ENCODE measurements around the gene TOM1L1.

TOM1L1 gene

DNA sequence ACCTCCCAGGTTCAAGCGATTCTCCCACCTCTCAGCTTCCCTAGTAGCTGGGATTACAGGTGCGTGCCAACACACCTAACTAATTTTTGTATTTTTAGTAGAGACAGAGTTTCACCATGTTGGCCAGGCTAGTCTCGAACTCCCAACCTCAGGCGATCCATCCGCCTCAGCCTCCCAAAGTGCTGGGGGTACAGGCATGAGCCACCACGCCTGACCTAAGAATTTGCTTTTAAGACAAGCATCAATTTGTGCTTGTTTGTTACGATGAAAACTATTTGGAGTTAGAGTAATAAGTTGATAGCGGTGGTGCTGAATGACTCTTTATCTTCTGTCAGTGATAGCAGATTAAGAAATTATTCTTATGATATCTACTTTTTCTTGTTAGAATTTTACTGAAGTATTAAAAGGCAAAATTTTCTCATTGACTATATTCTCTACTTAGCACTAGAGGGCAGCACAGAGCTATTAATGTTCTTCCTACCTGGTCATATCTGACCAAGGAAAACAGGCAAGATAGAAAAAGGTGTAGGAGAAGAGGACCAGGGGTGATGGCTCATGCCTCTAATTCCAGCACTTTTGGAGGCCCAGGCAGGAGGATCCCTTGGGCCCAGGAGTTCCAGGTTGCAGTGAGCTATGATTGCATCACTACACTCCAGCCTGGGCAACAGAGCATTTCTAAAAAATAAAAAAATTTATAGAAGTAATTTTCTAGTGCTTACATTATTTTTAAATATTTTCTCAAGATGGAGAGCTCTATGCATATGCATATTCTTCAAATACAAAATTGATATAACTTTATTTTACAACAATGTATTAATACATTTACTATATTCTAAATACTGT is 92.4 kb downstream of the TOM1L1 start:
- DNase-seq (ENCODE audit: low read depth) = peak; percentile 17

DNA sequence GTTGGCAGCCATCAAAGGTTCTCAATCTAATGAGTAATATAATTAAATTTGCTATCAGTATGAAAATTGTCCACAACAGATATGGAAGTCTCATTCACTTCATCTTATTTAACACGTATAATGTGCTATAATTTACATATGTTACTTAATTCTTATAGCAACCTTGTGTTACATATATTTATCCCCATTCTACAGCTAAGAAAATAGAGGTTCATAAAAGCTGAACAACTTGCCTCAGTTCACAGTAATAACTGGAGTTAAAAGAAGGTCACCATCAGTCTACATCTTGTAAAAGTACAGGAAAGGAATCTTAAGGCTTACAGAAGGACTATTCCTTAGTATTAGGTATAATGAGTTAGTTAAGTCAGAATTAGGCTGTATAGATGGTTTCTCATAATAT is 95.8 kb downstream of the TOM1L1 start:
- DNase-seq (ENCODE audit: low read depth) = no peak

DNA sequence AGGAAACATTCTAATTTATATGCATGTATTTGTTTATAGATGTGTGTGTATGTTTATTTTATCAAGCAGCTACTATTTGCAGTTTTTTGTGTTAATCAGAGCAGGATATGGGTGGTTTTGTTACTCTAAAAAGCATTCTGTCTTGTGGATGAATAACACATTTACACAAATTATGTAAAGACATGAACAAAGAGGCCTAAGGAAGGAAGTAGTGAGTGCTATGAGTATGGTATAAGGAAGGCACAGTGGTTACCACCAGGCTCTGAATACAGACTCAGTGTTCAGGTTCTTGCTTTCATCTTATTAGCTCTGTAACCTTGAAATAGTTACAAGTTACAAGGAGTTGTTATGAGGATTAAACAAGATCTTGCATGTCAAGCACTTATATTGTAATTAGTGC is 101.8 kb downstream of the TOM1L1 start:
- DNase-seq (ENCODE audit: low read depth) = no peak

DNA sequence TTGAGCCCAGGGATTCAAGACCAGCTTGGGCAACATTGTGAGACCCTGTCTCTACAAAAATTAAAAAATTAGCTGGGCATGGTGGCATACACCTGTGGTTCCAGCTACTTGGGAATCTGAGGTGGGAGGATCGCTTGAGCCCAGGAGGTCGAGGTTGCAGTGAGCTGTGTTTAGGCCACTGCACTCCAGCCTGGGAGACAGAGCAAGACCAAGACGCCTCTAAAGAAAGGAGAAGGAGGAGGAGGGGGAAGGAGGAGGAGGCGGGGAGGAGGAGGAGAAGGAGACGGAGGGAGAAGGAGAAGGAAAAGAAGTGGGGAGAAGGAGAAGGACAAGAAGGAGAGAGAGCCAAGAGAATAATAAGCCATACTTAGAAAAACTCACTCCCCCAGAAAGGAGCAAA is 103.8 kb downstream of the TOM1L1 start:
- DNase-seq (ENCODE audit: low read depth) = no peak

DNA sequence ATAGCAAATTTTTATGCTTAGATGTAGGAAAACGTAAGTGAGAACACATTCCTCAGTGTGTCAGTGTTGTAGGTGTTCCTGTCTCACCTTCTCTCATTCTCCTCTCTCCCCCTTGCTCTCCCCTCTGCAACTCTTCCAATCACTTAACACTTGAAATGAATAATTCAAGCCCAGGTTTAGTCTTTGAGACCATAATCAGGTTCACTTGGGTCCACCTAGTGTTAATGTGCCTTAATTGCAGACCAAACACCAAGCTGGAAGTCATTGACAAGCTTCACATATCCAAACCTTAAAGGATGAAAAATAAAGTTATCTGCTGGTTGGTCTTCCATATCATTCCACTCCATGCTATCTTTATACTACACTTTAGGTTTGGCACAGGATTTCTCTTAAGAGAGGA is 104.9 kb downstream of the TOM1L1 start:
- peak; percentile 12 for DNase-seq (ENCODE audit: low read depth)
